Measurements from ENCODE around the gene RALY.

RALY gene

GRCh38 chr20:34093895-34094294 lies 100.2 kb downstream of the RALY start:
- no peak for DNase-seq (ENCODE audit: low read depth in 2 of 2)
- no peak for TF ChIP-seq CTCF (IDR thresholded peaks at IDR 0.05; ENCODE audit: low read depth, low read length)
- no peak overlapping the region for H3K4me3 ChIP-seq (replicated peaks in 1 of 2; ENCODE audit: low read depth in 2 of 2, low read length in 2 of 2)

- H3K4me3 ChIP-seq (replicated peaks in 1 of 2; ENCODE audit: low read depth in 2 of 2, low read length in 2 of 2): no peak overlapping the region
- TF ChIP-seq CTCF (IDR thresholded peaks at IDR 0.05; ENCODE audit: low read depth, low read length): no peak
- no peak for DNase-seq (ENCODE audit: low read depth in 2 of 2)
Observed at GRCh38 chr20:34095825-34096224, 102.1 kb downstream of the RALY start.

GRCh38 chr20:34096699-34097444 lies 103.2 kb downstream of the RALY start:
- H3K4me3 ChIP-seq (replicated peaks in 1 of 2; ENCODE audit: low read depth in 2 of 2, low read length in 2 of 2): no peak overlapping the region
- no peak for DNase-seq (ENCODE audit: low read depth in 2 of 2)
- TF ChIP-seq CTCF (IDR thresholded peaks at IDR 0.05; ENCODE audit: low read depth, low read length): no peak

- no peak for DNase-seq (ENCODE audit: low read depth in 2 of 2)
- no peak overlapping the region for H3K4me3 ChIP-seq (replicated peaks in 1 of 2; ENCODE audit: low read depth in 2 of 2, low read length in 2 of 2)
- no peak for TF ChIP-seq CTCF (IDR thresholded peaks at IDR 0.05; ENCODE audit: low read depth, low read length)
Observed at GRCh38 chr20:34098570-34098969, 104.9 kb downstream of the RALY start.

GRCh38 chr20:34099675-34100074 lies 106.0 kb downstream of the RALY start:
- no peak overlapping the region for H3K4me3 ChIP-seq (replicated peaks in 1 of 2; ENCODE audit: low read depth in 2 of 2, low read length in 2 of 2)
- no peak for DNase-seq (ENCODE audit: low read depth in 2 of 2)
- no peak for TF ChIP-seq CTCF (IDR thresholded peaks at IDR 0.05; ENCODE audit: low read depth, low read length)

GRCh38 chr20:34100576-34100975 lies 106.9 kb downstream of the RALY start:
- no peak overlapping the region for H3K4me3 ChIP-seq (replicated peaks in 1 of 2; ENCODE audit: low read depth in 2 of 2, low read length in 2 of 2)
- no peak for TF ChIP-seq CTCF (IDR thresholded peaks at IDR 0.05; ENCODE audit: low read depth, low read length)
- no peak for DNase-seq (ENCODE audit: low read depth in 2 of 2)

- DNase-seq (ENCODE audit: low read depth in 2 of 2): no peak
- no peak for TF ChIP-seq CTCF (IDR thresholded peaks at IDR 0.05; ENCODE audit: low read depth, low read length)
- no peak overlapping the region for H3K4me3 ChIP-seq (replicated peaks in 1 of 2; ENCODE audit: low read depth in 2 of 2, low read length in 2 of 2)
Observed at GRCh38 chr20:34102342-34102741, 108.6 kb downstream of the RALY start.

All from cardiac fibroblast (primary cell).